ENCODE data around the gene TTC27.
"Not testable (repeated sequence)": the region's sequence is repeated elsewhere in the genome, so short reads cannot be mapped to it uniquely, and the experiment has no call there.

TTC27 gene

DNA sequence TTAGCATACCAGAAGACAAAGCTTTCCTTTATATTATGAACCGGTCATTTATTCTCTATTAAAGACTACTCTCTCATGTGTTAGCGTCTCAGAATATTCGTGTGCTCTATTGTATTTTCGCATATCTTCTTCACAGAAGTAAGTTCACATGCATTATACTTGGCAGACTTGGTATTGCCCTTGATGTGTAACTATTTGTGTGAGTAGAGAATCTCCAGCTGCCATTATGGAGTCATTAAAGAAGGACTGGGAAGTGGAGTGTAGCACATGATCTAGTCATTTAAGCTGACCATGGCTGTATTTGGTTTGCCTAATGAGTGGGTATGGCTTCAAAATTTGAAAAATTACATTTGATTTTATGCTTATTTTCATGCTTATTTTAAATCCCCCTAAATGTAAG, 92.9 kb downstream of the TTC27 start:
- H3K27ac ChIP-seq: no peak overlapping the region
- peaks cover 13 to 70% (median 43%) of the 10 kb centered on the region in 11 experiments; a peak in 19 of 22 replicates for H3K36me3 ChIP-seq
- H3K9me3 ChIP-seq (replicated peaks in 1 of 11): peaks cover 8 to 26% (median 12%) of the 10 kb centered on the region in 11 experiments; a peak in 20 of 22 replicates

DNA sequence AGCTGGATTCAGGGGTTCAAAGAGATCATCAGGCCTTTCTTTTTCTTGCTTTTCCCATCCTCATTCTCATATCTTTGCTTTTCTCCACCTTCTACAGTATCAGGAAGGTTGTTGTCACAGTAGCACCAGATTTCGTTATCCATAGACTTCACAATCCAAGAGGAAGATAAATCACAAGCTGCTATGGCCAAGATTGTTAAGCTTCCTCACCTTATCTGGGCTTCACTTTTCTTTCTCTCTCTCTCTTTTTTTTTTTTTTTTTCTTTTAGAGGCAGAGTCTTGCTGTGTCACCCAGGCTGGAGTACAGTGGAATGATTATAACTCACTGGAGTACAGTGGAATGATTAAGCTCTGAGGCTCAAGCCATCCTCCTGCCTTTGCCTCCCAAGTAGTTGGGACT, 93.5 kb downstream of the TTC27 start:
- no peaks in the 10 kb centered on the region for H3K27me3 ChIP-seq
- no peak overlapping the region for H3K4me2 ChIP-seq
- H4K20me1 ChIP-seq: no peaks in the 10 kb centered on the region
- H3K27ac ChIP-seq: no peak overlapping the region
- no peaks in the 10 kb centered on the region for H3K4me1 ChIP-seq
- H3K4me3 ChIP-seq: no peak overlapping the region
- peaks cover 8 to 32% (median 18%) of the 10 kb centered on the region in 11 experiments; a peak in 21 of 22 replicates for H3K9me3 ChIP-seq (replicated peaks in 1 of 11)
- H3K9ac ChIP-seq: no peak overlapping the region
- no peak for TF ChIP-seq Cebpa-rat (IDR thresholded peaks at IDR 0.05)
- peaks cover 13 to 75% (median 48%) of the 10 kb centered on the region in 11 experiments; a peak in 19 of 22 replicates for H3K36me3 ChIP-seq

More for the DNA sequence above, 92.9 kb downstream of the TTC27 start:
- H3K4me2 ChIP-seq: no peak overlapping the region
- no peaks in the 10 kb centered on the region for H3K4me1 ChIP-seq
- H3K4me3 ChIP-seq: no peak overlapping the region
- H3K27me3 ChIP-seq: no peaks in the 10 kb centered on the region
- no peak overlapping the region for H3K9ac ChIP-seq
- H4K20me1 ChIP-seq: no peaks in the 10 kb centered on the region
- TF ChIP-seq Cebpa-rat (IDR thresholded peaks at IDR 0.05): no peak

DNA sequence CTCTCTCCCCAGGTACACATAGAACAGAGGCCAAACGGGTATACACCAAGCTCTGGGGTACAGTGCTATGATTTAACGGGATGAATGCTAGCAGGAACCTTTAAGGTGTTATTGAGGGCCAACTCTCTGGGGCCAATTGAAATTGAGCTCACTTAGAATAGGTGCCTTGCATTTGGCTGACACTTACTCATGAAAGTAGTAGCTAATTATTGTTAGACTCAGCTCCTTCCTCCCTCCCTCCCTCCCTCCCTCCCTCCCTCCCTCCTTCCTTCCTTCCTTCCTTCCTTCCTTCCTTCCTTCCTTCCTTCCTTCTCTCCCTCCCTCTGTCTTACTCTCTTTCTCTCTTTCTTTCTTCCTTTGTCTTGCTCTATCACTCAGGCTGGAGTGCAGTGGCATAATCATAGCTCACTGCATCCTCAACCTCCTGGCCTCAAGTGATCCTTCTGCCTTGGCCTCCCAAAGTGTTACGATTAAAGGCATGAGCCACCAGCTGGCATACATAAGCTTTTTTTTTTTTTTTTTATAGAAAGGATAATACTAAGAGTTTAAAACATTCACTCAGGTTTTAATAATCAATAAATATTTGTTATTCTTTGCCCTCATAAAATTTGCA, 95.7 kb downstream of the TTC27 start:
- H3K4me1 ChIP-seq: no peaks in the 10 kb centered on the region
- H3K27ac ChIP-seq: no peak overlapping the region
- H3K27me3 ChIP-seq: no peaks in the 10 kb centered on the region
- H3K4me3 ChIP-seq: no peak overlapping the region
- peaks cover 13 to 72% (median 48%) of the 10 kb centered on the region in 11 experiments; a peak in 19 of 22 replicates for H3K36me3 ChIP-seq
- no peak overlapping the region for H3K9ac ChIP-seq
- TF ChIP-seq Cebpa-rat (IDR thresholded peaks at IDR 0.05): no peak
- peaks cover 12 to 38% (median 24%) of the 10 kb centered on the region in 11 experiments; a peak in 21 of 22 replicates for H3K9me3 ChIP-seq (replicated peaks in 1 of 11)
- H3K4me2 ChIP-seq: no peak overlapping the region
- no peaks in the 10 kb centered on the region for H4K20me1 ChIP-seq

DNA sequence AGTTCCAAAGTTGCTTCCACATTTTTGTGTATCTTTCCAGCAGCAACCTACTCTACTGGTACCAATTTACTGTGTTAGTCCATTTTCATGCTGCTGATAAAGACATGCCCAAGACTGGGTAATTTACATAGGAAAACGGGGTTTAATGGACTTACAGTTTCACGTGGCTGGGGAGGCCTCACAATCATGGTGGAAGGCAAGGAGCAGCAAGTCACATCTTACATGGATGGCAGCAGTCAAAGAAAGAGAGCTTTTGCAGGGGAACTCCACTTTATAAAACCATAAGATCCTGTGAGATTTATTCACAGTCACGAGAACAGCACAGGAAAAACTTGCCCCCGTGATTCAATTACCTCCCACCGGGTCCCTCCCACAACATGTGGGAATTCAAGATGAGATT, 98.8 kb downstream of the TTC27 start:
- H3K4me2 ChIP-seq, H4K20me1 ChIP-seq, H3K9ac ChIP-seq, H3K4me3 ChIP-seq, H3K27me3 ChIP-seq, H3K27ac ChIP-seq, H3K4me1 ChIP-seq: not testable (repeated sequence)
- peaks cover 10 to 48% (median 39%) of the 10 kb centered on the region in 11 experiments; a peak in 19 of 22 replicates for H3K36me3 ChIP-seq
- peaks cover 12 to 38% (median 24%) of the 10 kb centered on the region in 11 experiments; a peak in 21 of 22 replicates for H3K9me3 ChIP-seq (replicated peaks in 1 of 11)

DNA sequence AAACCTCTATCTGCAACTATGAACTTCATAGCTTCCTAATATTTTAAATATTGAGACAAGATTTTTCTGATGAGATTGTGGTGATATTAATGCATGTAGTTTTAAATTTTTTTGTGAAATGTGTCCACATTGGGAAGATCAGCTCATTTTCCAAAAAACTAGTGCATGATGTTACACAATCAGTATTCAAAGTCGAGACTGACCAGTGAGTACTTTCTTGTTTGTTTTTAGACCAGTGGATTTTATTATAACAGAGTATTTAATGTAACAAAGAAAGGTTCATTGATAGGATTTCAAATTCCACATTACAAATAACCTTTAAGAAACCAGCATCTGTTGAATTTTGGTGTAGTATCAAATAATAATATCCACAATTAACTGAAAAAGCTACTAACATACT, 99.3 kb downstream of the TTC27 start:
- no peaks in the 10 kb centered on the region for H3K4me1 ChIP-seq
- no peak overlapping the region for H3K4me2 ChIP-seq
- no peak overlapping the region for H3K27ac ChIP-seq
- H3K36me3 ChIP-seq: peaks cover 8 to 43% (median 34%) of the 10 kb centered on the region in 11 experiments; a peak in 18 of 22 replicates
- no peaks in the 10 kb centered on the region for H3K27me3 ChIP-seq
- TF ChIP-seq Cebpa-rat (IDR thresholded peaks at IDR 0.05): no peak
- H4K20me1 ChIP-seq: no peaks in the 10 kb centered on the region
- H3K4me3 ChIP-seq: no peak overlapping the region
- H3K9me3 ChIP-seq (replicated peaks in 1 of 11): peaks cover 12 to 38% (median 24%) of the 10 kb centered on the region in 11 experiments; a peak in 21 of 22 replicates
- no peak overlapping the region for H3K9ac ChIP-seq

DNA sequence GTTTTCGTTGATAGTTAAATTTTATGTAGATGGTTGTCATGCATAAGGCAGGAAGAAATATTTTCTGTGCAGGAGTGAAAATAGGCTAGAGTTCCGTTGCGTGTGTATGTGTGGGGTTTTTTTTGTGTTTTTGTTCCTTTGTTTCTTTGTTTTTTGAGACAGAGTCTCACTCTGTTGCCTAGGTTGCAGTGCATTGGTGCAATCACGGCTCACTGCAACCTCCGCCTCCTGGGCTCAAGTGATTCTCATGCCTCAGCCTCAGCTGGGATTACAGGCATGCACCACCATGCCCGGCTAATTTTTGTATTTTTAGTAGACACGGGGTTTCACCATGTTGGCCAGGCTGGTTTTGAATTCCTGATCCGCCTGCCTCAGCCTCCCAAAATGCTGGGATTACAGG, 103.1 kb downstream of the TTC27 start:
- H3K9me3 ChIP-seq (replicated peaks in 1 of 11): peaks cover 2 to 11% (median 10%) of the 10 kb centered on the region in 11 experiments; a peak in 19 of 22 replicates
- H3K4me1 ChIP-seq, H3K27ac ChIP-seq, H3K4me3 ChIP-seq, H3K4me2 ChIP-seq, H3K27me3 ChIP-seq, H4K20me1 ChIP-seq, H3K9ac ChIP-seq: not testable (repeated sequence)
- peaks cover 0 to 30% (median 17%) of the 10 kb centered on the region in 11 experiments; a peak in 21 of 22 replicates for H3K36me3 ChIP-seq

DNA sequence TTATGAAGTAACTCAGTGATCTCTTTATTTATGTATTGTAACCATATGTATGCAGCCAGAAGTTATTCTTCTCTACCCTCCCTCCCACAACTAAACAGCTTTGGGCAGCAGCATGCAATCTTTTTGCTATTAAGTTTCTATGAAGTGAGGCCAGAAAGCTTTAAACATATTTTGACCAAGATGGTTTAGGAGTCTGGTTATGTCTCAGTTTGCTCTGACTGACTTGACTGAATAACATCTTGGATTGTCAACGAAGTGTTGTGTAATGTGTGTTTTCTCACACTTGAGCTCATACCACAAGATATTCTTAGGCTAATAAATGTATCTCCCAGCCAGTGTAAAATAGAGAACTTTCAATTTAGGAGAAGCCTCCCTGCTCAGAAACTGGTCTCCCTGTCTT, 104.3 kb downstream of the TTC27 start:
- Histone ChIP-seq H3K9ac (no peak overlapping the region), H3K36me3 (peaks cover 3 to 27% (median 15%) of the 10 kb centered on the region in 11 experiments; a peak in 21 of 22 replicates), H3K27me3 (no peaks in the 10 kb centered on the region), H3K4me2 (no peak overlapping the region), H3K4me3 (no peak overlapping the region), H3K27ac (no peak overlapping the region), H4K20me1 (no peaks in the 10 kb centered on the region), H3K9me3 (replicated peaks in 1 of 11) (no peaks in the 10 kb centered on the region; a peak in 1 of 22 replicates), H3K4me1 (no peaks in the 10 kb centered on the region)
- TF ChIP-seq Cebpa-rat (IDR thresholded peaks at IDR 0.05): no peak

DNA sequence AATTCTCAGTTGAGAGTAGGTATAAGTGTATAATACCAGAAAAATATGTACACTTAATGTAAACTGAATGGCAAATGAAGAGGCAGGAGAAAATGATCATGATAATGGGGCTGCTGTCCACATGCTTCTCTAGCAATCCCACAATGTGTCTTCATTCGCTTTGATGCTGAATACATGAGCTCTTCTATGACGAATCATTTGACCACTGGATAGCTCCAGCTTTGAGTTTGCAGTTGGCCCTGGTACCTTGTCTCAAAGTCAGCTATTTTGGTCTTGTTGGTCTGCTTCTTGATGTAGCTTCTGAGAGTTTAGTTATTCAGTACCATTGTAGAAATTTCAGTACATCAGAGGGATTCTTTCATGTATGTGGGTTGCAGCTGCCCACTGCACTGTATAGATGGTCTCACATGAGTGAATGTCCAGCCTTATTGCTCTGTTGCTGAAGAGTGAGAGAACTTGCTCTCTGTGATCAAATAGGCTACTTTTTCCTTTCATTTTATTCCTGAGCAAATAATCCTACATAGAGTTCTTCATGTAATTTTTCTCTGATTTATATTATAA, 105.1 kb downstream of the TTC27 start:
- Histone ChIP-seq H3K27ac (no peak overlapping the region), H3K36me3 (peaks cover 11 to 36% (median 22%) of the 10 kb centered on the region in 11 experiments), H3K4me3 (no peak overlapping the region), H3K9me3 (replicated peaks in 1 of 11) (no peaks in the 10 kb centered on the region), H3K27me3 (no peaks in the 10 kb centered on the region), H3K9ac (no peak overlapping the region), H3K4me1 (no peaks in the 10 kb centered on the region), H3K4me2 (no peak overlapping the region), H4K20me1 (no peaks in the 10 kb centered on the region)
- no peak for TF ChIP-seq Cebpa-rat (IDR thresholded peaks at IDR 0.05)

DNA sequence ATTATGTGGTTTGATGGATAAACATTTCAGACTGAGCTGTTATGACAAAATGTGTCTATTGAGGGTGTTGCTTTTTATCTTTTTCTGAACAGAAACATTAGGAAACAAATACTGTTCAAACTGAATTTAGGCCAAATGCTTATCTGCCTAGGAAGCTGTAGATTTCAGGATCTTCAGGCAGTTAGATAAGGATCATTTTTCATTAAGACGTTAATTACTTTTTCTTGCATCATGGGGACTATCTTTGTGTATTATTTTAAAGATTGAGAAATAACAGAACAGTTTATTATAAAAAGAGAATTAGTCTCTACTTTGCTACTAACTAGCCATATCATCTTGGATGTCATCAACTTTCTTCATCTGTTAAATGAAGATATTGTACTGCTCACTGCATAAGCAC, 107.5 kb downstream of the TTC27 start:
- no peak overlapping the region for H3K27ac ChIP-seq
- no peak overlapping the region for H3K4me3 ChIP-seq
- no peak for TF ChIP-seq Cebpa-rat (IDR thresholded peaks at IDR 0.05)
- H3K4me1 ChIP-seq: no peaks in the 10 kb centered on the region
- no peaks in the 10 kb centered on the region for H4K20me1 ChIP-seq
- no peak overlapping the region for H3K4me2 ChIP-seq
- H3K9me3 ChIP-seq (replicated peaks in 1 of 11): no peaks in the 10 kb centered on the region
- H3K36me3 ChIP-seq: peaks cover 17 to 51% (median 30%) of the 10 kb centered on the region in 11 experiments
- no peaks in the 10 kb centered on the region for H3K27me3 ChIP-seq
- H3K9ac ChIP-seq: no peak overlapping the region

DNA sequence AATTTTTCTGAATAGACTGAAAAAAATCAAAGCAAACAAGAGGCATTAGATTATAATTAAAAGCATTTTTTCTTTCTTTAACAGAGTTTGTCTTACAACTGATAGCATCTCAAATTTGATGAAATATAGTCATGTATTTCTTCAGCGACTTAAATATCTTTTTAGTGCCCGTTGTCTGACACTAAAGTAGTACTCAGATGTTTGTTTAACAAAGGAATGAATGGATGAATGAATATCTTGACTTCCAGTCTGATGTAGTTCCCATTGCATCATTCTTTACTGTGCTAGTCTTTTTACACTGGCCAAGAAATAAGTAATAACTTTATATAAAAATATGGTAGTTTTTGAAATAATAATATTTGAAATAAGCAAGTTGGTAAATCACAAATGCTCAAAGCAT, 111.1 kb downstream of the TTC27 start:
- Histone ChIP-seq H3K4me3 (no peak overlapping the region), H3K9ac (no peak overlapping the region), H3K27ac (no peak overlapping the region), H3K4me1 (no peaks in the 10 kb centered on the region), H4K20me1 (no peaks in the 10 kb centered on the region), H3K9me3 (replicated peaks in 1 of 11) (no peaks in the 10 kb centered on the region), H3K36me3 (peaks cover 29 to 85% (median 48%) of the 10 kb centered on the region in 11 experiments), H3K4me2 (no peak overlapping the region), H3K27me3 (no peaks in the 10 kb centered on the region)
- TF ChIP-seq Cebpa-rat (IDR thresholded peaks at IDR 0.05): no peak

Measured in BLaER1 treated with 17β-estradiol and CSF1 and Interleukin-3, amounts not matched to agents 10 nM and 100 nM (cell line).